ENCODE measurements around the gene KANTR. TPM values are rescaled to one million over a fixed set of nuclear protein-coding genes. Genes with fewer than 3 reads are reported as not detected.

KANTR gene
- total RNA-seq, 1 donor from 2014 or later, result 14.4 TPM

- Mint-ChIP-seq H3K36me3 (peaks cover 13% of the 10 kb centered on the region), H3K4me1 (ENCODE audit: unreplicated experiment) (peaks cover 23% of the 10 kb centered on the region), H3K27me3 (no peaks in the 10 kb centered on the region), H3K9me3 (no peaks in the 10 kb centered on the region), H3K27ac (peak overlapping the region; percentile 98), H3K4me3 (peak overlapping the region; percentile 93)
- no peak for TF ChIP-seq CTCF (conservative IDR thresholded peaks at IDR 0.05)
- no peak for DNase-seq (ENCODE audit: extremely low spot score, unreplicated experiment)
Observed at GRCh38 chrX:53087388-53087831, 6.5 kb upstream of the KANTR start.

- H3K27me3 Mint-ChIP-seq, result no peaks in the 10 kb centered on the region
- no peaks in the 10 kb centered on the region for H3K9me3 Mint-ChIP-seq
Observed at GRCh38 chrX:53088136-53088974, 5.6 kb upstream of the KANTR start.

GRCh38 chrX:53089224-53089842 lies 4.6 kb upstream of the KANTR start:
- Mint-ChIP-seq H3K36me3 (peaks cover 10% of the 10 kb centered on the region), H3K4me3 (peak overlapping the region; percentile 93), H3K9me3 (no peaks in the 10 kb centered on the region), H3K27ac (peak overlapping the region; percentile 98), H3K27me3 (no peaks in the 10 kb centered on the region), H3K4me1 (ENCODE audit: unreplicated experiment) (peaks cover 20% of the 10 kb centered on the region)
- DNase-seq (ENCODE audit: extremely low spot score, unreplicated experiment), result peak; percentile 66
- peak; percentile 83 for TF ChIP-seq CTCF (conservative IDR thresholded peaks at IDR 0.05)

More at GRCh38 chrX:53088136-53088974, 5.6 kb upstream of the KANTR start:
- Mint-ChIP-seq H3K4me3 (peak overlapping the region; percentile 93), H3K4me1 (ENCODE audit: unreplicated experiment) (peaks cover 23% of the 10 kb centered on the region), H3K36me3 (peaks cover 13% of the 10 kb centered on the region), H3K27ac (peak overlapping the region; percentile 98)
- TF ChIP-seq CTCF (conservative IDR thresholded peaks at IDR 0.05), result no peak
- no peak for DNase-seq (ENCODE audit: extremely low spot score, unreplicated experiment)

GRCh38 chrX:53089925-53090324 lies 4.0 kb upstream of the KANTR start:
- Mint-ChIP-seq H3K4me1 (ENCODE audit: unreplicated experiment) (peaks cover 18% of the 10 kb centered on the region), H3K4me3 (no peak overlapping the region), H3K27ac (peak overlapping the region; percentile 98), H3K27me3 (no peaks in the 10 kb centered on the region), H3K9me3 (no peaks in the 10 kb centered on the region), H3K36me3 (peaks cover 9% of the 10 kb centered on the region)
- no peak for DNase-seq (ENCODE audit: extremely low spot score, unreplicated experiment)
- TF ChIP-seq CTCF (conservative IDR thresholded peaks at IDR 0.05), result no peak

GRCh38 chrX:53091354-53091753 lies 2.6 kb upstream of the KANTR start:
- Mint-ChIP-seq H3K4me3 (no peak overlapping the region), H3K27ac (no peak overlapping the region), H3K36me3 (no peaks in the 10 kb centered on the region), H3K9me3 (no peaks in the 10 kb centered on the region), H3K4me1 (ENCODE audit: unreplicated experiment) (peaks cover 10% of the 10 kb centered on the region), H3K27me3 (no peaks in the 10 kb centered on the region)
- DNase-seq (ENCODE audit: extremely low spot score, unreplicated experiment), result no peak
- TF ChIP-seq CTCF (conservative IDR thresholded peaks at IDR 0.05), result no peak
